Lung microvascular endothelial cell (primary cell): ENCODE results near the gene PPFIA3. TPM values are rescaled to one million over a fixed set of nuclear protein-coding genes. Genes with fewer than 3 reads are reported as not detected.
A peak's percentile ranks its signal among the peaks of the same experiment; 100 is the strongest.
"Not testable (repeated sequence)": the region's sequence is repeated elsewhere in the genome, so short reads cannot be mapped to it uniquely, and the experiment has no call there.

Experiments used
- DNase-seq, 2 donors: peaks; one replicate each; pipeline versions ENCODE4 v3.0.0 to v3.0.0-alpha.2; 2010; ENCODE audit warnings: low read depth in 2 of 2
- total RNA-seq: library from RNA; depleted of rRNA; stranded (reverse); fragments of >200 nt; gene quantifications from 2 replicates; pipeline ENCODE4 v1.2.1, GENCODE V29; 2014

The PPFIA3 gene
- total RNA-seq, 1 donor from 2014 or later: 1.6 TPM

DNA sequence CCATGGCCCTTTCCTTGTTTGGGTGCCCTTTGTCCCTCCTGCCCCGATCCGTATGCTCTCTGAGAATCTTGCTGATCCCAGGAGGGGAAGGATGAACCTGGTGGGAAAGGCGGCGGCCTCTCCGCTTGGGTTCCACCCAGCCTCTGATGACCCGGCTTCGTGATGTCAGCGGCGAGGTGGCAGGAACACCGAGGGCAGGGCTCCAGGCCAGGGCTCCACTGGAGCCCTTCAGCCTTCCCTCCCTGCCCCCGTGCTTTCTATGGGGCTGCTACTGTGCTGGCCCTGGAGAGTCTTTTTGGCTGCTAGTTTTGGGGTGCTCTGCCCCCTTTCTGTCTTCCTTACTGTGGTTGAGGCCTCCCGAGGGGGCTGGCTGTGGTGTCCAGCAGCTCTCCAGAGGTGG is 17.0 kb upstream of the PPFIA3 start:
- no peak for DNase-seq

DNA sequence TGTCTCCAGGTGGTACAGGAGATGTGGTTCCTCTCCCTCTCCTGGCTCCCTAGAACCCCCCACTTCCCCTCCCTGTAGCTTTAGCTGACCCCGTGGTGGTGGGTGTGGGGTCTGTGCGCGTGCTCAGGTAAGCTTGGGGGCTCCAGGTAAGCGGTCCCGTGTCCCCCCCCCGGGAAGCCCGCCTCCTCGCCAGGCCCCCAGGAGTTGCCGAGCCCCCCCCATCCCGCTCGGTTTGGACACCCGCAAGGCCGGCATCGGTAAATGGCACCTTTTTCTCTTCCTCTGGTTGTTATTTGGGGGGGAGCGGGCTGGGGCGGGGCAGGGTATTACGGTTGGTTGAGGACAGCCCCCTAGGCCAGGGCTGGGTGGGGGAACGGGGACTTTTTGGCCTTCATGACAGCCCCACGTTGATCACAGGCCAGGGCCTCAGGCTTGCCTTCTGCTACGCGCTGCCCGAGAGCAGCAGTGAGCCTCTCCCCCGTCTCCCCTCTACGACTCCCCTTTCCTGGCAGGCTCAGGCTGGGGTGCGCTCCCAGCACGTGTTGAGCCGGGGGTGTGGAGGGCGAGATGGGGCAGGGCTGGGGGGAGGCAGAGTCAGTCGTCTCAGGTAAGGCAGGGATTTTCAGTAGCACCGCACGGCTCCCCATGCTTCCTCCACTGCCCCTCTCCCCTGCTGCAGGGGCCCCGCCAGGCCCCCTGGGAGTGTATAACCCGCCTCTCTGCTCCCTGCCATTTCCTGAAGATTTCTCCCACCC is 15.8 kb upstream of the PPFIA3 start:
- DNase-seq: no peak

DNA sequence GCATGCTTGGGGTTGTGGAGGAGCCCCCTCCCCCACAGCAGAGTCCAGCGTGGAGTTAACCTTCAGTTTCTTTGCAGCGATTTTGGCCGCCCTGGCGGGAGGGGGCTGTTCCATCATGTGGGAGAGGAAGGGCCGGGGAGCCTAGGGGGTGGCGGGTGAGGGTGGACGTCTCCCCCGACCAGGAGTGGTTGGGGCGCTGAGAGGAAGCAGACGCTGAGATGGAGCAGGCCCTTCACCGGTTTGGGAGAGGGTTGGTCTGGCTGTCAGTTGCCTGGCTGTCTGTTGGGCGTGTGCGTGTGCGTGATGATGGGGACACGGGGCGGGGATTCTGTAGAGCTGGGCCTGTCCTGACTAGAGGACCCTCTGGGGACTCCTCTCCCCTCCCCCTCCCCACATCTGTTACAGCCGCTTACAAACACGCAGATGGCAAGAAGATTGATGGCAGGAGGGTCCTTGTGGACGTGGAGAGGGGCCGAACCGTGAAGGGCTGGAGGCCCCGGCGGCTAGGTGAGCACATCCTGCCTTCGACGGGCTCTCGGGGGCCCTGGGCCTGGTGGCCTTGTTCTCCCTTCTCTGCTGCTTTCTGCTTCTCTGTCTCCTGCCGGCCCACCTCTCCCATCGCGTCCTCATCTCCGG is 15.0 kb upstream of the PPFIA3 start:
- DNase-seq: no peak

DNA sequence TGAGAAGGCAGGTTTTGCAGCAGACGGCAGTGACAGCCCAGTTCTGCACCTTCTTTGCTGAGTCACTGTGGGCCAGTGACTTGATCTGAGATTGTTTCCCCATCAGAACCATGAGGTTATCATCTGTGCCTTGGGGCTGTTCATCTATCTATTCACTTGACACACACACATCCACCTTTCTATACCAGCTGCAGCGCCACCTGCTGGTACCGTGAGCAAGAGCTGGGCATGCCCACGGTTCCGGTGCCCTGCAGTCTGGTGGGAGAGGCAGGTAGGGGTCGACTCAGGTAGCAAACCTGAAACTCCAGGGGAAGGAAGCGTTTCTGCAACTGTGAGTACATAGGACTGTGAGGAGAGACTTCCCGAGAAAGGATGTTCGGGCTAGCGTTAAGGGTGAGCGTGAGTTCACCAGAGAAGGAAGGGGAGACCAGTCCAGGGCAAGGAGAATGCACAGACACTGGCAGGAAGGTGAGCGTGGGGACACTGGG is 12.7 kb upstream of the PPFIA3 start:
- peak; percentile 55 to 80 for DNase-seq

DNA sequence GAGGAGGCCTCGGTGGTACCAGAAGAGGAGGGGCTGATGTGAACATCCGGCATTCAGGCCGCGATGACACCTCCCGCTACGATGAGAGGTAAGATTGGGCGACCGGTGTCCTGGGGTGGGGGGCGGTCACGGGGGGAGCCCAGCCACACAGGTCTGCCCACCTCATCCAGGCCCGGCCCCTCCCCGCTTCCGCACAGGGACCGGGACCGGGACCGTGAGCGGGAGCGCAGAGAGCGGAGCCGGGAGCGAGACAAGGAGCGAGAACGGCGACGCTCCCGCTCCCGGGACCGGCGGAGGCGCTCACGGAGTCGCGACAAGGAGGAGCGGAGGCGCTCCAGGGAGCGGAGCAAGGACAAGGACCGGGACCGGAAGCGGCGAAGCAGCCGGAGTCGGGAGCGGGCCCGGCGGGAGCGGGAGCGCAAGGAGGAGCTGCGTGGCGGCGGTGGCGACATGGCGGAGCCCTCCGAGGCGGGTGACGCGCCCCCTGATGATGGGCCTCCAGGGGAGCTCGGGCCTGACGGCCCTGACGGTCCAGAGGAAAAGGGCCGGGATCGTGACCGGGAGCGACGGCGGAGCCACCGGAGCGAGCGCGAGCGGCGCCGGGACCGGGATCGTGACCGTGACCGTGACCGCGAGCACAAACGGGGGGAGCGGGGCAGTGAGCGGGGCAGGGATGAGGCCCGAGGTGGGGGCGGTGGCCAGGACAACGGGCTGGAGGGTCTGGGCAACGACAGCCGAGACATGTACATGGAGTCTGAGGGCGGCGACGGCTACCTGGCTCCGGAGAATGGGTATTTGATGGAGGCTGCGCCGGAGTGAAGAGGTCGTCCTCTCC is 11.5 kb upstream of the PPFIA3 start:
- DNase-seq: no peak

DNA sequence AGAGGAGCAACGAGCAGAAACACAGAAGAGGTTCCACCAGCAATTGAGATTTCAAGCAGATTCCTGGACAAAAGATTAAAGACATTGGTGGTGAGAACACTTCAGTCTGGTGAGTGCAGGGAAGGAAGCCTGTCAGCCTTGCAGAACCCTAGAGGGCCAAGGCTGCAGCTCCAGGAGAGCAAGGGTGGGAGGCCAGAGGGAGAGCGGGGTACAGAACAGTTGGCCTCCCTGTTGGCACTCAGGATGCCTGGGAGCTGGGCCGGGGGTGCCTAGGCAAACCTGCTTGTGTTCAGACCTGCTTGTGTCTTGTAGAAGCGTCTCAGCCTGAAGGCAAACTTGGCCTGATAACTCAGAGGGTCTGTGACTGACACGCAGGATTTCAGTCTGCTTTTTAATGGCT is 10.3 kb upstream of the PPFIA3 start:
- DNase-seq: no peak

DNA sequence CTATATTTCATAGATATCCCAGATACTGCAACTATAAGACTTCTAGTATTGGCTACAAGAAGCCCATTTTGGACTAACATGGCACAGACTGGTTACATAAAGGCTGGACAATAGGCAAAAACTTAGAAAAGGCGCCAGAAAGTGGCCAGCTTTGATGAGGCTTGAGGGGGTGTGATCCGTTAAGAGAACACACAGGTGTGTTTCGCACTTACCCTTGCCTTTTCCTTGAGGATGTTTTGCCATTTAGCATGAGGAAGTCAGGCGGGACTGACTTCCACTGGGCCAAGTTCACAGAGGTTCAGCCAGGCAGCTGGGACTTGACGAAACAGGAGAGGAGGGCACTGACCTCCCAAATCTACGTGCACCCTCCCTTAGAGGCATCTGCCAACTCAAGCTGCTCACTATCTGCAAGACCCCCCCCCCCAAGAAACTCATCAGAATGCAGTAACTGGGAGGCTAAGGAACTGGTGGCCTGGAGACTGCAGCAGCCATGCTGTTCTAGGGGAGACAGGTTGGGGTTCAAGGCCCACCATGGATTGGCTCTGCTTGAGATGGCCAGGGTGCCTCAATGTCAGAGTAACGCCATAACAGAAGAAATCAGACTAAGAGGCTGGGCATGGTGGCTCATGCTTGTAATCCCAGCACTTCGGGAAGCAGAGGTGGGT is 9.6 kb upstream of the PPFIA3 start:
- DNase-seq: no peak

DNA sequence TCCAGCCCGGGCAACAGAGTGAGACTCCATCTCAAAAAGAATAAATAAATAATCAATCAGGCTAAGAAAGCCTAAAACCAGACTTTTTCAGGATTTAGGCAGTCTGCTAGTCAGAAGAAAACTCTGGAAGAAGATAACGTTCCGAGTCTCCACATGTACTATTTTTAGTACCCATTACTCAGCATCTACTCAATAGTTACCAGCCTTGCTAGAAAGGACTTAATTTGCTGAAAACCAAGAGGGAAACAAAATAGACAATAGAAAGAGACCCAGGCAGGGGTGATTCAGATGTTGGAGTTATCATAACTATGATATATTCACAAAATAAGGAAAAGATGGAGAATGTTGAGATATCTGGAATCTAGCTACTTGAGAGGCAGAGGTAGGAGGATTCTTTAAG is 8.8 kb upstream of the PPFIA3 start:
- no peak for DNase-seq

DNA sequence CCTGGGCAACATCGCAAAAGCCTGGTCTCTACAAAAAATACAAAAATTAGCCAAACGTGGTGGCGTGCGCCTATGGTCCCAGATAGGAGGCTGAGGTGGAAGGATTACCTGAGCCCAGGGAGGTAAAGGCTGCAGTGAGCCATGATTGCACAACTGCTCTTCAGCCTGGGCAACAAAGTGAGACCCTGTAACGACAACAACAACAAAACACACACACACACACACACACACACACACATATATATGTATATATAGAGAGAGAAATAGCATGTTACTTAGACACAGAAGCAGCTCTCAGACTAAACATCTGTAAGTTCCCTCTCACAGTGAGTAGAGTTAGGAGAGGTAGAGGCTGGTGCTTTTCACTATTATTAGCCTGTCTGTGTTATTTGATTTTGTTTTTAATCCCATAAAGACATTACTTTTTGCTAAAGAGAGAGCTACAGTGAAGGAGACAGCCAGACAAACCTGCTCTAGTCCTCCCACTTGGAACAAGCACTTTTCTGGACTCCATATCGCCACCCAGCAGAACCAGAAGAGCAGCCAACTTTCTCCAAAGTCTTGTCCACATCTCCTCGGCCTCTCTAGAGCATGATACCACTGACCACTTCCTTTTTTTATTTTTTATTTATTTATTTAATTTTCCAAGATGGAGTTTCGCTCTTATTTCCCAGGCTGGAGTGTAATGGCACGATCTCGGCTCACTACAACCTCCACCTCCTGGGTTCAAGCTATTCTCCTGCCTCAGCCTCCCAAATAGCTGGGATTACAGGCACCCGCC is 7.9 kb upstream of the PPFIA3 start:
- DNase-seq: no peak

DNA sequence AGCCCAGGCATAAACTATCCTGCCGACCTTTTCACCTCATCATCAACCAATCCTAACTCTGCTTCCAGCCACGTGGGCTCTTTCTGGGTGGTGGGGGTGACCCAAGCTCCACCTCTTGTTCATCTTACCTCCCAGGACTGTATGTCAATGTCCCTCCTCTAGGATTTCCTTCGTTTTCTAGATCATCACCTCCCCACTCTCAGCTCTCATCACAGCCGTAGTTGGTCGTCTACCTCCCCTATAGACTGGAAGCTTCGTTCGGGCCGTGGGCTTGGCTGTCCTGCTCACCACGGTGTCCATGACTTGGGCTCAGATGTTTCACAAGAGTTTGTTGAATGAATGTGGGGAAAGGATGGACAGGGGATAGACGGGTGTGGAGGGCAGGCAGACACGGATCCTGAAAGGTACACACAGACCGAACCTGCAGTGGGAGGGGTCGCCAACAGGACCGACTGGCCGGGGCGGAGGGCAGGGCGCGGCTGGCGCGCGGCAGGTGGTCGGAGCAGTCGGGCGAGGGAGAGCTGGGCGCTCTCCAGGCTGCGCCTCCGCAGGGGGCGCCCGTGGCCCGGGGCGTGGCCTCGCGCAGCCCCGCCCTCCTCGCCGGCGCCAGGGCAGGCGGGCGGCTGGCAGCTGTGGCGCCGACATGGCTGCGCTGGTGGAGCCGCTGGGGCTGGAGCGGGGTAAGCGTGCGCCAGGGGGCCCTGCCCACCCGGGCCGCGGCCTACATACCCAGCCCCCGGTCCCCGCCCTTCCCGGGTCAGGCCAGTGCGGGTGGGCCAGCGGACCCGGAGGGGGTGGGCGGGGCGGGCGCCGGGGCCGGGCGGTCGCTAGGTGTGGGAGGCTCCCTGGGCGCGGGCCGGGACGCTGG is 5.3 kb upstream of the PPFIA3 start, which contains the start of gene LIN7B:
TSS of gene LIN7B (plus strand) at position 609 of the 868 bp plus-strand sequence. CDS start at position 644, 35 bp downstream.
- DNase-seq: peak; percentile 67 to 82

DNA sequence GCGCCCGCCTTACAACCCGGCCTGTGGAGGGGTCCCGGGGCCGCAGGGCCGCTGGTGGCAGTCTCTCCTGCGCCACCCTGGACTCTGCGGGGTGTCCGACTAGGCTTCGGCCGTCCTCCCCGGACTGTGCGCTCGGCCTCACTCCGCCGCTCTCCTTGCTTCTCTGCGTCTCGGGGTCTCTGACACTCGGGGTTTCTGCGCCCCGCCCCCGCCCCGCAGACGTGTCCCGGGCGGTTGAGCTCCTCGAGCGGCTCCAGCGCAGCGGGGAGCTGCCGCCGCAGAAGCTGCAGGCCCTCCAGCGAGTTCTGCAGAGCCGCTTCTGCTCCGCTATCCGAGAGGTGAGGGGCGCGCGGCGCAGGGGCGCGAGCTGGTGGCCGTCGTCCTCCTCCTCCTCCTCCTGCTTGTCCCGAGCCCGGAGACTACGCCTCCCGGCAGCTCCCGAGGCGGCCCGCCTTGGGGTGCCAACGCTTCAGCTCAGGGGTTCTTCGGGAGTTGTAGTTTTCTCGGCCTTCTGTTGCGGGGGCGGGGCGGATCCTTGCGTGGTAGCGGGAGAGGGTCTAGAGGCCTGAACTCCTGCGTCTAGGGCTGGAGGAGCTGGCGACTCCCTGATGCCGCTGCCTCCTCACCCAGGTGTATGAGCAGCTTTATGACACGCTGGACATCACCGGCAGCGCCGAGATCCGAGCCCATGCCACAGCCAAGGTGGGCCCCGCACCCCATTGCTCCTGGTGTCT is 4.5 kb upstream of the PPFIA3 start:
- peak; percentile 30 to 33 for DNase-seq

DNA sequence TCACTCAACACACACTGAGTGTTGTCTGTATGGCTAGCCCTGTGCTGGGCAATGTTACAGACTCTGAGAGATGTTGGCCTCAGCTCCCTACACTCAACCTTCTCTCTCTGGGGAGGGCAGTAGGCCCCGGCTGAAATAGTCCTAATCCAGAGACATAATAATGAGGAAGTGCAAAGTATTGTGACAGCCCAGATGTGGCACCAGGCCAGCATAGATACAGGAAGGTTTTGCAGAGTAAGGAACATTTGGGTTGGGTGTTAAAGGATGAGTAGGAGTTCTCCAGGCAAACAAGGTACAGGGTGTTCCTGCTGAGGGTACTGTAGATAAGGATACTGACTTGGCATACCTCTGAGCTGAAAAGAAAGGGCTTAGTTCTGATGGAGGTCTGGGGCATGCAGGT is 2.8 kb upstream of the PPFIA3 start:
- DNase-seq: no peak

DNA sequence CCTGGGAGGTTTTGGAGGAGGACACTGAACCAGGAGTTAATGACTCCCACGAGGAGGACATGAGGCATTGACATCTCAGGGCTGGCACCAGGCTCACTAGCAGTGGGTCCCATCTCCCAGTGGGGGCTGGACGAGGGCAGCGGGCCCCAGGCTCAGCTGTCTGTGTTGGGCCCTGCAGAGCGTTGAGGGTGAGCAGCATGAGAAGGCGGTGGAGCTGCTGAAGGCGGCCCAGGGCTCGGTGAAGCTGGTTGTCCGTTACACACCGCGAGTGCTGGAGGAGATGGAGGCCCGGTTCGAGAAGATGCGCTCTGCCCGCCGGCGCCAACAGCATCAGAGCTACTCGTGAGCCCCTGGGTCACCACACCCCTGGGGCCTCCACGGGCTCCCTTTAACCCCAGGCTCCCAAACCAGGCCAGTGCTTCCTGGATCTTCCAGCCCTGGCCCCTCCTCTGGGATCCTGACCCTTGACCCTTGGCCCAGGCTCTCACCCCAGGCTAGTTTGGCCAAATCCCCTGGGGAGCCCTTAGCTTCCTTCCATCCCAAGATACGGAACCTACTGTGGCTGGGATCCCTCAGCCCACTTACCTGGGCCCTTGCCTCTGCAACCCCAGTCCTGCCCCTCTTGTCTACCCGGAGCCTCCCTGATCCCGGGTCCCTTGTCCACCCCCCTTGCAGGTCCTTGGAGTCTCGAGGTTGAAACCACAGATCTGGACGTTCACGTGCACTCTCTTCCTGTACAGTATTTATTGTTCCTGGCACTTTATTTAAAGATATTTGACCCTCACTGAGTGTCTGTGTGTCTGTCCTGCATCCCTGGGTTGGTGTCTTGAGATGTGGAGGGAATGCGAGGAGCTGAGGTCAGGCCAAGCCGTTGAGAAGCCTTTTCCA is 1.4 kb upstream of the PPFIA3 start:
- DNase-seq: no peak

DNA sequence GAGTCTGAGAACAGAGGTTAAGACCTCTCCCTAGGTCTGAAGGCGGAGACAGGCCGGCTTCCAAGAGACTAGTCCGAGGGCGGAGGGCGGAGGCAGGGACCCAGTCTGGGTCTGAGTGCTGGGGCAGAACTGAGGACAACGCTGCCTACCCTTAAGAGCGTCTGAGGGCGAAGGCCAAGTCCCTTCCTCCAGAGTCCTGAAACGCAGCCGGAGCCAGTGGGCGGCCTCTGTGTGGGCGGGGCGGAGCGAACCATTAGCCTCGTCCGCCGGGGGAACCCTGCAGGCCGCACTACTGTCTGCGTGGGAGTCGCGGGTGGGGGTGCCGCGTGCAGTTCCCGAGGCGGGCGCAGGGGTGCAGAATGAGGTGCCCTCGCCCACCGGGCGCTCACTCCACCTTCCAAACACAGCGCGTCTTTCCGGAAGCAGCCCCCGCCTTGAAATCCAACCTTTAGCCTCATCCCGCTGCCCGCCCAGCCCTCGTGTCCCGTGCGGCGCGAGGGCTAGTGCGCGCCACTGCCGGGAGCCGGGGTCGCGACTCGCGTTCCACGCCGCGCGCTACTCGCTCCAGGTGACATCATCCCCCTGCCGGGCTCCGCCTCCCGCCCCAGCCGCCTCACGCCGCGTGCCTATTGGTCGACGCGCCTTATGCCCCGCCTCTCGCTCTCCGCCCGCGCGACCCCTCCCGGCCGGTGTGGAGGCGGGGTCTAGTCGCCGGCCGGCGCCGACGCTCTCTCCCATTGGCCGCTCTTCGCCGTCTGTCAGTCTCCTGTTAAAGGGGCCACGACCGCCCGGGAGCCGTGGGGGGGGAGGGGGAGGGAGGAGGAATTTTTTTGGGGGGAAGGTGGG is 556 bp upstream of the PPFIA3 start, which contains the start of gene C19orf73:
TSS of gene C19orf73 (minus strand) at position 579 of the 846 bp plus-strand sequence. CDS start at position 458, 121 bp downstream.
- peak; percentile 96 to 97 for DNase-seq

DNA sequence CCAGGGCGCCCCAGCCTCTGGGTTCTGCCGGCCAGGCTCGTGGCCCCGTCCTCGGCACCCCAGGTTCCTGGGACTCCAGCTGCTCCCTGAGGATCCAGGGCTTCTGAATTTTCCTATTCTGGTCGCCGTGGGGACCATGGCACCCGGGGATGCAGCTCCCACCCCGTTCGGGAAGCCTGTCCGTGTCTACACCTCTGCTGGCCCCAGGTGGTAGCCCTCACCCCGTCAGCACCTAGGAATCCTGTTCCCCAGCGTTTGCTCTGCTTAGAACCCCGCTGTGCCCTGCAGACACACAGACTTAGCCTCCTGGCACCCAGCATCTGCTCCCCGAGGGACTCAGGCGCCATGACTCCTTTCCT is 960 bp downstream of the PPFIA3 start:
- no peak for DNase-seq

DNA sequence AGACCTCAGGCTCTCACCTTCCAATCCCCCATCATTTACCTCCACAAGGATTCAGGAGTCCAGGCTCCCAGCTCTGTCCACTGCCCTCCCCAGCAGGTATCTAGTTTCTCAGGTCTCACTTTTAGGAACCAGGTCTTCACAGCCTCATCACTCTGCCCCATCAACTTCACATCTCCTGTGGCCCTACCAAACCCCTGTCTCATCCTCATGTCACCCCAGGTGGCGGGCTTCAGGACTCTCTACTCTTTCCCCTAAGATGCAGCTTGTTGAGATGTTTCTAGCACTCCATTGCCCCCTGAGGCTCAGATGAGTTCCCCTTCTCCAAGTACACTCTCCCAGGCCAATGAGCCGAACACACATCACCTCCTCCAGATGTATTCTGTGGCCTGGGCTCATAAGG is 1.5 kb downstream of the PPFIA3 start:
- no peak for DNase-seq

DNA sequence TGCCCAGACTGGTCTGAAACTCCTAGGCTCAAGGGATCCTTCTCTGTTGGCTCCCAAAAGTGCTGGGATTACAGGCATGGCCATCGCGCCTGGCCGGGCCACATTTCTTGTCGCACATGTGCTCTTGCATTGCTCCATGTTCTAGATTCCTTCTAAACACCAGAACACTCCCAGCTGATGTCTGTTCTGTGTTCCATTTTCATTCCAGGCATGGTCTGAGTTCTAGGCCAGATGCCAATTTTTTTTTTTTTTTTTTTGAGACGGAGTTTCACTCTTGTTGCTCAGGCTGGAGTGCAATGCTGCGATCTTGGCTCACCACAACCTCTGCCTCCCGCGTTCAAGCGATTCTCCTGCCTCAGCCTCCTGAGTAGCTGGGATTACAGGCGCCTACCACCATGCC is 2.5 kb downstream of the PPFIA3 start:
- not testable (repeated sequence) for DNase-seq
